C4-2B (cell line): ENCODE measurements around the gene GID8.

ENCODE experiments used
- ZFX ChIP-seq: fragments of 450-650 bp; IDR thresholded peaks from 2 replicates; pipeline ENCODE4 v1.6.1; 2017
- TF ChIP-seq, protein P1 (sequence below): fragments of 450-650 bp; conservative IDR thresholded peaks from 2 replicates; pipeline ENCODE4 v1.5.1; 2017; ENCODE audit warnings: mild to moderate bottlenecking

- TF ChIP-seq, protein P1, sequence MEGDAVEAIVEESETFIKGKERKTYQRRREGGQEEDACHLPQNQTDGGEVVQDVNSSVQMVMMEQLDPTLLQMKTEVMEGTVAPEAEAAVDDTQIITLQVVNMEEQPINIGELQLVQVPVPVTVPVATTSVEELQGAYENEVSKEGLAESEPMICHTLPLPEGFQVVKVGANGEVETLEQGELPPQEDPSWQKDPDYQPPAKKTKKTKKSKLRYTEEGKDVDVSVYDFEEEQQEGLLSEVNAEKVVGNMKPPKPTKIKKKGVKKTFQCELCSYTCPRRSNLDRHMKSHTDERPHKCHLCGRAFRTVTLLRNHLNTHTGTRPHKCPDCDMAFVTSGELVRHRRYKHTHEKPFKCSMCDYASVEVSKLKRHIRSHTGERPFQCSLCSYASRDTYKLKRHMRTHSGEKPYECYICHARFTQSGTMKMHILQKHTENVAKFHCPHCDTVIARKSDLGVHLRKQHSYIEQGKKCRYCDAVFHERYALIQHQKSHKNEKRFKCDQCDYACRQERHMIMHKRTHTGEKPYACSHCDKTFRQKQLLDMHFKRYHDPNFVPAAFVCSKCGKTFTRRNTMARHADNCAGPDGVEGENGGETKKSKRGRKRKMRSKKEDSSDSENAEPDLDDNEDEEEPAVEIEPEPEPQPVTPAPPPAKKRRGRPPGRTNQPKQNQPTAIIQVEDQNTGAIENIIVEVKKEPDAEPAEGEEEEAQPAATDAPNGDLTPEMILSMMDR: no peak
- no peak for TF ChIP-seq ZFX
Measured at GRCh38 chr20:62908971-62909791, 28.8 kb upstream of the GID8 start.
